SIG-M5 (cell line): ENCODE data around the gene LIMCH1.
"Not testable (repeated sequence)": the region's sequence is repeated elsewhere in the genome, so short reads cannot be mapped to it uniquely, and the experiment has no call there.

ENCODE experiments used
- DNase-seq: peaks from one replicate; lab custom pipeline; 2025; lab: John Stamatoyannopoulos, UW

The LIMCH1 gene

DNA sequence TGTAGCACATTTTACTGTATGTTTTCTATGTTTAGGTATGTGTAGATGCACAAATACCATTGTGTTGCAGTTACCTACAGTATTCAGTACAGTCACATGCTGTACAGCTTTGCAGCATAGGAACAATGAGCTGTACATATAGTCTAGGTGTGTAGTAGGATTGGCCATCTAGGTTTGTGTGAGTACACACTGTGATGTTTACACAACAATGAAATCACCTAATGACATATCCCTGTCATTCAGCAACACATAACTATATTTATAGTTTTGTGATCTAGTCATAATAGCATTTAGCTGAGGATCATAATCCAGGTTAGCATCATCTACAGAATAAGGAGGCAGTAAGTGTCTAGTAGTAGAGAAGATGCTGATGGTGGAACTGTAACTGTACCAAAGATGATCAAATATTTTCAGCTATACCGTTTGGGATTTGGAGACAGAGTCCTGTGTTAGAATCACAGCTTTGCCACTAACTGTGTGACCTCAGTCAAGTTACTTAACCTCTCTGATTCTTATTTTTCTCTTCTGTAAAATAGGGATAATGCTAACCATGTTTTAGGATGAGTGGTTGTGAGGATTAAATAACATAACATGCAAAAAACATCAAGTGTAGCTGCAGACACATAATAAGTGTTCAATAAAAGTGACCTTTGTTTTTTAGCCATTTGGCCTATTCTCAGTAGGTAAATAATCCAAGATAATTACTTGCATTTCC is 73.3 kb downstream of the LIMCH1 start:
- DNase-seq, result no peak

GRCh38 chr4:41611881-41612871 is 74.2 kb downstream of the LIMCH1 start:
- no peak for DNase-seq

- no peak for DNase-seq
Observed at GRCh38 chr4:41613386-41613785, 75.4 kb downstream of the LIMCH1 start.

DNA sequence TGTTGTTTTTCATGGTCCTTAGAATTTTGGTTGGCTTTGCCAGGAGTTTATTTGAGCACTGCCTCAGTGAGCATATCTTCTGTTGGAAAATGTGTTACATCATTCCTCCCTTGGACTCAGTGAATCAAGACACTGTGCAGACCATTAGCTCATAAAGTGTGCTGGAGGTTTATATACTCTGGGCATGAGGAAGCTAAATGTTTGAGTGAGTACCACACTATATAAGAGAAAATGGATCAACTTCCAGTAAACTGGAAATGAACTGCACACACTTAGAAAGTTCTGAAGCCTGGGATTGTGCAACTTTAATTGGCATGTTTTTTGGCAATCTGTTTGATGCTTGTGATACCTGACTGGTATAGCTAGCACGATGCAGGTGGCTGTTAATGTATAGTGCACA is 75.9 kb downstream of the LIMCH1 start:
- DNase-seq, result no peak

GRCh38 chr4:41614519-41614918 is 76.6 kb downstream of the LIMCH1 start:
- no peak for DNase-seq

DNA sequence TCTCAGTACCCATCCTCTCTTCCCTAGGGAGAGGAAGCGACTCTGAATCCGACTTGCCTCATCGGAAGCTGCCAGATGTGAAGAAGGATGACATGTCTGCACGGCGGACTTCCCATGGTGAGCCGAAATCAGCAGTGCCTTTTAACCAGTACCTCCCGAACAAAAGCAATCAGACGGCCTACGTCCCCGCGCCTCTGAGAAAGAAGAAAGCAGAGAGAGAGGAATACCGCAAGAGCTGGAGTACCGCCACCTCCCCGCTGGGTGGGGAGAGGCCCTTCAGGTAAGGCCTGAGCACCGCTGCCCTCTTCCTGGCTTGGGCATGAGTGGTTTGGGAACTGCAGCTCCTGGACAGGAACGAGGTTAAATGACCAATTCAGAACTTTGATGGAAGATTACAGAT is 81.2 kb downstream of the LIMCH1 start:
- no peak for DNase-seq

GRCh38 chr4:41620594-41621256 is 82.8 kb downstream of the LIMCH1 start:
- no peak for DNase-seq

DNA sequence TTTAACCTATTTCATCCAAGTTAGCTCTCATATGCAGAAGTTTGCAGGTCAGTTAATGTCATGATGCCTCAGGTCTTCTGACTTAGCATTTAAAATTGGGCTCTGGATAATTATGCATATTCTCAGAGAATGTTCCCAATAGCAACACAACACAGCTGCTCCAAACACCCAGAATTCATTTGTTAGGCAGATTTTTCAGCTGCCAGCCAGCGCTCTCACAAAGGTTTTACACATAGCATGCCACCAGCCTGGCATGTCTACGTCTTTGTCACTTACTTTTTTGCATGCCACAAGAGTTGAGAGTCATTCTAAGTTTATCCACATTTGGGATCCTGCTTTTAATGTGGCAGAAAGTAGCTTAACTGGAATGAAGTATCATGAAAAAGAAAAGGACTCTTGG is 84.8 kb downstream of the LIMCH1 start:
- no peak for DNase-seq

- DNase-seq, result no peak
Observed at GRCh38 chr4:41624765-41625164, 86.8 kb downstream of the LIMCH1 start.

- no peak for DNase-seq
Observed at GRCh38 chr4:41625531-41625930, 87.6 kb downstream of the LIMCH1 start.

DNA sequence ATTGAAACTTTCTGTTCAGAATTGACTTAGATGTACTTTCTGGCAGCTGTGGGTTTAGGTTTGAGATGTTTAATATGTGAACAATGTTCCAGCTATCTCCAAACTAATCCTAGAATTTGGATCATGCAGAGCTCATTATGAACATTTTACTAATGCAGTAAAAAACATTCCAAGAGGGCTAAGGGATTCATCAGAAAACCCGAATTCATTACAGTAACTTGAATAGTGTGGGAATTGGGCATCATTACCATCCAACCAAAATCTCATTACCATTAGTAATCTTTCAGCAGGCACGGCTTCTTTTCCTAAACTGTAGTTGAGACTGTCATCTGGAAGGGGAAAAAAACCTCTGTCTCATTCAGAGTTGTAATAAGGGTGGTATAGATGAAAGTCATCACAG is 91.0 kb downstream of the LIMCH1 start:
- DNase-seq, result no peak

GRCh38 chr4:41631523-41631922 is 93.6 kb downstream of the LIMCH1 start:
- no peak for DNase-seq

GRCh38 chr4:41632481-41633073 is 94.6 kb downstream of the LIMCH1 start:
- no peak for DNase-seq

DNA sequence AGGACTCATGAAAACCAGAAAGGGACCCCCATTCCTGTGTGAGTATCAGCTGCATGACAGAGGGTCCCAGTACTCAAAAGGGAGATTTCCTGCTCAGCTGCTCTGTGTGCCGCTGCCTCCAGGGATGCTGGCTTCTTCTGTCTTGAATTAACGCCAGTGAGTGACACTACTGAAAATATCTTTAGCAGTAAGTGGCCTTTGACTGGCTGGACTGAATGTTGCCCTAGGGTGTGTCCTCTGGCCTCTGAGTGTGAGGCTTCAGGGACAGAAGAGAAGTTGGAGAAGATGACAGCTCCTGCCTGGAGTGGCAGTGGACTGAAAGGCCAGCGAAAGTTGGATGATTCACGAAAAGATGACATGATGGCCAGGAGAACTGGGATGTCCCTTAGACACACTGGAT is 95.4 kb downstream of the LIMCH1 start:
- no peak for DNase-seq

DNA sequence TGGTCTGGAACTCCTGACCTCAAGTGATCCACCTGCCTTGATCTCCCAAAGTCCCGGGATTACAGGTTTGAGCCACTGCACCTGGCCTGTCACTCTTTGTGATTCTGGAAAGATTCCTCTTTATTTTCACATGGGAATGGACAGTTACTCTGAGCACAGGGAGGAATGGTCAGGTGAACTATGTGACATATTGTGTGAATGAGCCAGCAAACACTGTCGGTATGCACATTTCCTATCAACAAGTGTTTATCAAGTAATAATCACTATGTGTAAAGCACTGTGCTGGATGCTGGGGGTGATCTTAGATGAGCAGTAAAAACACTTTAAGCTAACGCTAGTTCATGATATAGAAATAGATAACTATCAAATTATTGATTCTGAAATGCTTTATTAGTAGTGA is 97.5 kb downstream of the LIMCH1 start:
- DNase-seq, result no peak

- DNase-seq, result no peak
Observed at GRCh38 chr4:41638203-41638602, 100.2 kb downstream of the LIMCH1 start.

GRCh38 chr4:41638866-41639265 is 100.9 kb downstream of the LIMCH1 start:
- no peak for DNase-seq

DNA sequence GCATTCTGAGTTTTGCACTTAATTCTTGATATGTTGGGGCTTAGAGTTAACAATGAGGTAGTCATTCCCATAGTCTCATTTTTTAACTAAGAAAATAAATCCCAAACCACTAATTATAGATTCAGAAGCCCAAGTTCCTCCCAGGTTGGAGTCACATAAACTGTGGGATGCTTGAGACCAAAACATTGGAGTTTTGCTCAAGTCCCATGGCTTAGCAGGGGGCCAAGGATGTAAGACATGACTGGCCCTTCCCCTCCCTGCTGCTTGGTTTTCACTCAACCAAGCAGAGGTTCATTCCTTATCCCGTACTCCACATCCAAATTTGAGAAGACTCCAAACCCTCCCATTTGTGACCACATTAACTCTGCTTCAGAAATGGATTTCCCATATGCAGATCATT is 101.3 kb downstream of the LIMCH1 start:
- no peak for DNase-seq

GRCh38 chr4:41640906-41641305 is 102.9 kb downstream of the LIMCH1 start:
- no peak for DNase-seq

DNA sequence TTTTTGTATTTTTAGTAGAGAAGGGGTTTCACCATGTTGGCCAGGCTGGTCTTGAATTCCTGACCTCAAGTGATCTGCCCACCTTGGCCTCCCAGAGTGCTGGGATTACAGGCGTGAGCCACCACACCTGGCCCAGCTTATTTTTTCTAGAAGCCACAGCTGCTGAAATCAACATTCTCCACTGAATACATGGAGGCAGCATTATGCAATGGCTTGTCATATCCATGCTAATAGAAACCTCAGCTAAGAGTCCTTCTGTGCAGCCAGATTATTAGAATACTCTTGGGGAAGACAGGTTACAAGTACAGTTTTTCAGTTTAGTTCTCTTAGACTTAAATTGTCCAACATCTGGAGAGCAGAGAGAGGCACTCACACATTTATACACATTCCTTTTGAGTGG is 104.8 kb downstream of the LIMCH1 start:
- DNase-seq, result not testable (repeated sequence)

DNA sequence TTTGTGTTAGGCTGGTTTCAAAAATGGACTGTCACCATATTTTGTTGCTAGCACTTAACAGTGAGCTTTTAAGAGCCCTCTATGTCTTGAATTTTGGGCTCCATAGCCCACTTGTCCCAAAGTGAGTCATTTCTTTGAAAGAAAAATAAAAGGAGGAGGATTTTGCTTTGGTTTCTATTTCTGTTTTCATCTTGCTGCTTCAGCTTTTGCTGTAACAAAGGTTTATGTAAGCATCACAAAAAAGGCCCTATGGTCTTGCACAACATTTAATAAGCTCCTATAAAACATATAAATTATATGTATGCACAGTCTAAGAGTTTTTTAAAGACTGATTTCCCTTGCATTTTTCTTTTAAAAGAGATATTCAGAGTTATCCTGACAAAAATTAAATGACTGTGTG is 105.4 kb downstream of the LIMCH1 start:
- no peak for DNase-seq

GRCh38 chr4:41644288-41644914 is 106.4 kb downstream of the LIMCH1 start:
- DNase-seq, result no peak
